EH (cell line): ENCODE measurements around the gene SH3BP1.
A peak's percentile ranks its signal among the peaks of the same experiment; 100 is the strongest.

Experiments used
- DNase-seq: peaks from one replicate; pipeline ENCODE4 v3.0.0-alpha.2; 2015; ENCODE audit warnings: low read depth

The SH3BP1 gene

DNA sequence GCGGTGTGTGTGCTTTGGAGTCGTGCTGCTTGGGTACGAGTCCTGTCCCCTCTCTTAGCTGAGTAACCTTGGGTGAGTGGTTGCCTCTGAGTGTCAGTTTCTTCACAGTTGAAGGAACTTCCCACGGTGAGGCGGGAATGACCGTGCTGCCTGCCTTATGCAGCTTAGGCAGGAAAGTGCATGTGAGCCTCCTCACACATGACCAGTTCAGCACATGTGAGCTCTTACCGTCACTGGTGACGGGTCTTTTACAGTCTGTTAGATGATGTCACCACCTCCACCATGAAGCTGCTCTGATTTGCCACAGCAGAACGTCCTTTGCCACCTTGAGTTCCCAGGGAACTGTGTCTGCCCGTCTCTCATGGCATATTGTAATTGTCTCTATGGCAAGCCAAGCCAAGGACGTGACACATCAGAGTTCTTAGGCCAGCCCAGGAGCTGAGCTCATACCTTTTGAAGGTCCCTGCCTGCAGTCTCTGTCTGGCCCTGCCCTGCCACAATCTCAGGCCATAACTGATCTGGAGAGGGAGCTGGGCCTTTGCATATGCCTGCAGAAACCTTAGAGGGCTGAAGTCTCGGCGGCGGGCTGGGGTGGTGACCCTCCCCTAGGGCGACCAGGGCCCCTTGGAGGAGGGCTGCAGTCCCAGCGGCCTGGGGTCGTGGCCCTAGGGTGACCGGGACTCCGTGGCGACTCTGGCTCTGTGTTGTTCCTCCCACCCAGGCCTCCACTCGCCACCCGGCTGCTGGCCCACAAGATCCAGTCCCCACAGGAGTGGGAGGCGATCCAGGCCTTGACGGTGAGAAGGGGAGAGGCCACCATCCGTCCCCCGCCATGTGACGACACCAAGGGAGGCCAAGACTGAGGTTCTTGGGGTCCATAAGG is 23.0 kb upstream of the SH3BP1 start:
- DNase-seq = no peak

DNA sequence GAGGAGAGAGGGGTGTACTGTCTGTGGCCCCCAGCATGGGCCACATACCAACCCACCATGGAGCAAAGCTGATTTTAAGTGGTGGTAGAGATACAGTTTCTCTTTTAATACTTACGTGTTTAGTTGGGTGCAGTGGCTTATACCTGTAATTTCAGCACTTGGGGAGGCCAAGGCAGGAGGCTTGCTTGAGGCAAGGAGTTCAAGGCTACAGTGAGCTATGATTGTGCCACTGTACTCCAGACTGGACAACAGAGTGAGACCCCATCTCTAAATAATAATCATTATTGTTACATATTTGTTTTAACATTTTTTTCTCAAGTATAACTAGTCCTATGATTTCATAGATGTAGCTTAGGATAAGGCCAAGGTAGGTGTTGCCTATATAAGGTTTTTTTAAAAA is 22.0 kb upstream of the SH3BP1 start:
- no peak for DNase-seq

DNA sequence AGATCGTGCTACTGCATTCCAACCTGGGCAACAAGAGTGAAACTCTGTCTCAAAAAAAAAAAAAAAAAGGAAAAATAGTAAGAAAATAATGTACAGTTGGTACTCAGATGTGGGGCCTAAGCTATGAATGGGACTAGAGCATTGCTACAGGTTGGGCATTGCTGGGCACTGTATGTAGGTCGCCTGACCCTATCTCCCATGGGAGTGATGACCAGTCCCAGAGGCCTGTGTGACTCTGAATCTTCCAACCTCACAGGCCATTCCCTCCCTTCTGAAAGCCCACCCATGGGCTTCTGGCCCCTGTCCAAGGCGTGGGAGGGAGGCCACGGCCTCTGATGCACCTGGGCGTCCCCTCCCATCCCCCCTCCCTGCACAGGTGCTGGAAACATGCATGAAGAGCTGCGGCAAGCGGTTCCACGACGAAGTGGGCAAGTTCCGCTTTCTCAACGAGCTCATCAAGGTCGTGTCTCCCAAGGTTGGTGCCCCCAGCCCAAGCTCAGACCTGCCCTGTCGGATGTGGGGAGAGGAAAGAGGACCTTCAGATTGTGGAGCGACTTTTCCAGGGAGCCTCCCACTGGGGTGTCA is 21.3 kb upstream of the SH3BP1 start:
- DNase-seq = no peak

DNA sequence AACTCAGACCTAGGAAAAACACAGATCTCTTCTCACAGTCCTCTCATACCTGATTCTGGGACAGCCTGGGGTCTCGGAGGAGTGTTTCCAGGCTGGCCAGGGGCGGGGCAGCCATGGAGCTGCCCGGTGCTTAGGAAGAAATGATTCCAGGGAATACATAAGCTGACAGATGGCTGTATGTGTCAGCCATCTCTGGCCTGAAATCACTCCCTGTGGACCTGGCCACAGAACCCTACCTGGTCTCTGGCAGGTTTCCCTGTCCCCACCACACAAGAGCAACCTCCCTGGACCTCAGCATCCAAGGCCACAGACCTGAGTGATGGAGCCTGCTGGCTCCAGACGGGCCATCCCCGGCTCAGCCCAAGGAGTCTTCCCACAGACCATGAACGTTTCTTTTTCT is 20.8 kb upstream of the SH3BP1 start:
- no peak for DNase-seq

DNA sequence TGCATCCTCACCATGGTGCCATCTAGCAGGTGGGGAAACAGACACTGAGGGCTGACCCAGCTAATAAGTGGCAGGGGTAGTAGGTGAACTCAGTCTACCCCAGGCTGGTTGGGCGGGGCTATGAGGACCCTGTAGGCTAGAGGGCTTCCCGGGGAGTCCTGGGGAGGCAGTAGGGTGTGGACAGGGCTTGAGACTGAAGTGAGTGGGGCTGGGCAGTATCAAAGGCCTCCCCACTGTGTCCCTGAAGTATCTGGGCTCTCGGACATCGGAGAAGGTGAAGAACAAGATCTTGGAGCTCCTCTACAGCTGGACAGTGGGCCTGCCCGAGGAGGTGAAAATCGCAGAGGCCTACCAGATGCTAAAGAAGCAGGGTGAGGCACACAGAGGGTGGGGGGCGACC is 19.5 kb upstream of the SH3BP1 start:
- no peak for DNase-seq

DNA sequence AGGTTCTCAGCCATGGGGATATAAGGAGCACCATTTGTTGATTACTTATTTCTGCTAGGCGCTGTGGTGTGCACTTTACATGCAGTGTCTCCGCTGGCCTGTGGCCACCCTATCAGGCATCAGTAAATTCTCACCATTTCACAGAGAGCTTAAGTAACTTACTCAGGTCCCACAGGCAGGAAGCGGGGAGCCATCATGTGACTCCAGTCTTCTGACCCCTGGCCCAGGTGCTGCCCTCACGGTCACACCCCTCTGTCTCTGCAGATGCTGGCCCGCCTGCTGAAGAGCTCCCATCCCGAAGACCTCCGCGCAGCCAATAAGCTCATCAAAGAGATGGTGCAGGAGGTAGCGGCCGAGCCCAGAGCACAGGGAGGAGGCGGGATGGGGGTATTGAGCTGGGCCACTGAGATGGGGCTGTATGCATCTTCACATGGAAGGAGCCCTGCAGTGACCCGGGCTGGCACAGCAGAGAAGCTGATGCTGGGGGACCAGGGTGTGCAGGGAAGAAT is 18.1 kb upstream of the SH3BP1 start:
- DNase-seq = no peak

DNA sequence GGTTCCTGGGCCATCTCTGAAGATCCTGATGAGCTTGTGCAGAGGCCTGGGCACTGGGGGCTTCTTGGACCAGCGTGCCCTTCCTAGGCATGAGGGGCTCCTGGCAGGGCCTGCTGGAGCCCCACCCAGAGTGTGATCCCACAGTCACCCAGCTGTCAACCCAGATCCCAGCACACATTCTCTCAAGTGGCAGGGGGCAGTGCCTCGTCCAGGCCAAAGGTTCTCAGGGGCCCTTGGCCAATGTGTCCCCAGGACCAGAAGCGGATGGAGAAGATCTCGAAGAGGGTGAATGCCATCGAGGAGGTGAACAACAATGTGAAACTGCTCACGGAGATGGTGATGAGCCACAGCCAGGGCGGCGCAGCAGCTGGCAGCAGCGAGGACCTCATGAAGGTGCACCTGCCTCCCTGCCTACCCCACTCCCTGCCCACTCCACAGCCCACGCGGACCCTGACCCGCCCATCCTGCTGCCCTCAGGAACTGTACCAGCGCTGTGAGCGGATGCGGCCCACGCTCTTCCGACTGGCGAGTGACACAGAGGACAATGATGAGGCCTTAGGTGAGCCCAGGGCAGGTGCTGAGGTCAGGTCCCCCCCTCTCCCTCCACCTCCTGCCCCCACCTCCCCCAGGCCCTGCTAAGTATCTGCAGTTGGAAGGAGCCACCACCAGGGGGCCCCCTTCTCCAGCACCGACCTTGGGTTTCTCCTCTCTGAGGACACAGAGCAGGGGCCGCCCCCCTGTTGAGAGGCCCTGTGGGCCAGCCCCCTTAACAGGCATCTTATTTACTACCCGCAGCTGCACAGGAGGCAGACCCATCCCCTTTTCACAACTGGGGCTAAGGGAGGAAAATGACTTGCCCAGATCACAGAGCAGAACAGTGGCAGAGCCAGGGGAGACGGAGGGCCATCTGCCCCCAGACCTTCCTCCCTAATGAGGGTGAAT is 16.1 kb upstream of the SH3BP1 start:
- DNase-seq = peak; percentile 66

DNA sequence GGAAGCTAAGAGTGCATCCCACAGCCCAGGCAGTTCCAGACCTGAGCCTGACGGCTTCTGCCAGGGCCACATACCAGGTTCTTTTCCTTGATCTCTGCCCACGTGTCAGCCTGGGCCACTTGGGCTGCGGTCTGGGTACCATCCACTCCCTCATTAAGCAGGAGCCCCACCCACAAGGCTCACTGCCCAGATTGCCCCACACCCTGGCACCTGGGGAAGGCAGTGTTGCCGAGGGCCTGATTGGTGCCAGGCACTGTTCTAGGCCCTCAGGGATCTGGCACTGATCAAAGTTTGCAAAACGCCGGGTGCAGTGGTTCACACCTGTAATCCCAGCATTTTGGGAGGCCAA is 15.5 kb upstream of the SH3BP1 start:
- no peak for DNase-seq

DNA sequence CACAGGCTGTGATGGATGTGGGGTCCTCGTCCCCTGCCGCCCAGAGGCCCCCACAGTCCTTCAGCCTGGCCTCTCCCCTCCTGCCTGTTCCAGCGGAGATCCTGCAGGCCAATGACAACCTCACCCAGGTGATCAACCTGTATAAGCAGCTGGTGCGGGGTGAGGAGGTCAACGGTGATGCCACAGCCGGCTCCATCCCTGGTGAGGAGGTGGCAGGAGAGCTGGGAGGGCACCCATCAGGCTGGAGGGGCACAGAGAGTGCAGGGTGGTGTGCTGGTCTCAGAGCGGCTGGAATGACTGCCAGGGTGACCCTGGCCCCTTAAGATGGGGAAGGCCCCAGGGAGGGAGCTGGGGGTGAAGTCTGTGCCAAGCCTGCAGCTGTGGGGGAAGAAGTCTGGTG is 14.6 kb upstream of the SH3BP1 start:
- no peak for DNase-seq

DNA sequence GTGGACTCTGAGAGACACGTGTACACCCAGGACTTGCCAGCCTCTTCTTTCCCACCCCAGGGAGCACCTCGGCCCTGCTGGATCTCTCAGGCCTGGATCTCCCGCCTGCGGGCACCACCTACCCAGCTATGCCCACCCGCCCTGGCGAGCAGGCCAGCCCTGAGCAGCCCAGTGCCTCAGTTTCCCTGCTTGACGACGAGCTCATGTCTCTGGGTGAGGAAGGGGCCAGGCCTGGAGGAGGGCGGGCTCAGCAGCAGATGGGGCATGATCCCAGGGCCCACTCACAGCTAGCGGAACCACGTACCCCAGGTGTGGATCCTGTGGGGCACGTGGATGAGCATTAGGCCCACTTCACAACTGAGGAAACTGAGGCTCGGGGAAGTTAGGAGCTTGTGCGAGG is 13.7 kb upstream of the SH3BP1 start:
- no peak for DNase-seq

DNA sequence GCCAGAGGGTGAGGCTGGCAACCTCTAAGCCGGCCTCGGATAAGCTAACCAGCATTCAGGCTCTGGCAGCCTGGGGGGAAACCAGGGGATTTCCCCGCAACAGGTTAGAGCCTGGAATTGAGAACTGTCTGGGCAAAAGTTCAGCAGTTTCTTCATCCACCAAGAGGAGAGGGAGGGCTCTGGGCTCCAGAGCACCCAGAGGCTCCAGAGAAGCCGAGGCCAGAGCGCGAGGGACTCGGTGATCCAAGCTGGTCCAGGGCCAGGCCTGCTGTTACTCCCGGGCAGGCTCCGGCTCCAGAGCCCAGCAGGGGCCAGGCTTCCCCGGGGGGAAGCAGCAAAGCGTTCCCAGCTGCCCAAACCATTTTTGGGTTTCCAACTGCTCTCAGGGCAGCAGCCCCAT is 13.3 kb upstream of the SH3BP1 start:
- no peak for DNase-seq

DNA sequence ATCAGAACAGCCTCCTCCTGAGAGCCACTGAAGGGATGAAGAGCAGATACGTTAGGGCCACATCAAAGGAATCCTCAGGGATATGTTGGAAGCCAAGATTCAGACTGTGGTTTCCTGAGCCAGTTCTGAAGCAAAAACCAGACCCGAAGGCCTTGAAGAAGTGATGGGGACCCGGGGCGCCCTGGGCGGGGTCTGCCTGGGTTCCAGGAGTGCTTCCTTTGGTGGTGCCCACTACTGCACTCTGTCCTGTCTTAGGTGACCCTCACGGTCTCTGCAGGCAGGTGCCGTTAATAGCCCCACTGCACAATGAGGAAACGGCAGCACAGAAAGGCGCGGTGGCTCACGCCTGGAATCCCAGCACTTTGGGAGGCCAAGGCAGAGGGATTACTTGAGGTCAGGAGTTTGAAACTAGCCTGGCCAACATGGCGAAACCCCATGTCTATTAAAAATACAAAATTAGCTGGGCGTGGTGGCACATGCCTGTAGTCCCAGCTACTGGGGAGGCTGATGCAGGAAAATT is 12.9 kb upstream of the SH3BP1 start:
- no peak for DNase-seq

DNA sequence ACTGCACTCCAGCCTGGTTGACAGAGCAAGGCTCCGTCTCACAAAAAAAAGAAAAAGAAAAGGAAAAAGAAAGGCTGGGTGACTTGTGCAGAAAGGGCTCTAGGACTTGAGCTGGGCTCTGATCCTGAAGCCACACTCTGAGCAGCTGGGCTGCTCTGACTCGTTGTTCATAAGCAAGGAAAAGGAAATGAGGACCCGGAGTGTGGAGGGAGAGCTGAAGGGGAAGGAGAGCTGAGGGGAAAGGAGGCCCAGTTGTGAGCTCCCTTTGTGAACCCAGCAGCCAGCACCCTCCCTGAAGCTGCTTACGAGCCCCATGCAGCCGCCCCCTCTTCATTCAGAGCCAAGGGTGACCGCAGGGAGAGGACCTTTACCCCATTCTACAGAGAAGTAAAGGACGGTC is 12.3 kb upstream of the SH3BP1 start:
- peak; percentile 31 for DNase-seq

DNA sequence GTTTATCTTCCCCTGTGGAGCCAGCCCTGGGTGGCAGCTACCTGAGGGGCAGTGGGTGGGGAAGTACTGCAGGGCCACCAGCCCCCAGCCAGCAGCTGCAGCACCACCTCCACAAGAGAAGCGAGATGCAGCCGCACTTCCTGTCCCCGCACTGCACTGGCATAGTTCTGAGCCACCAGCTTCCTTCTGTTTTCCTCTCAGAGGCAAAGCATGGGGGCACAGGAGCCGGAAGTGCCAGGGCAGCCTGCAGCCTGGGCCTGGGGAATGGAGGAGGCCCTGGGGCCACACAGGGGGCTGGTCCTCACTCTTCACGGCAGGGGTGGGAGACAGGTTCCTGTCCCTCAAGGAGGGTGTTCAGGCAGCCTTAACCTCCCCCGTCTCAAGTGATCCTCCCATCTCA is 11.9 kb upstream of the SH3BP1 start:
- no peak for DNase-seq

DNA sequence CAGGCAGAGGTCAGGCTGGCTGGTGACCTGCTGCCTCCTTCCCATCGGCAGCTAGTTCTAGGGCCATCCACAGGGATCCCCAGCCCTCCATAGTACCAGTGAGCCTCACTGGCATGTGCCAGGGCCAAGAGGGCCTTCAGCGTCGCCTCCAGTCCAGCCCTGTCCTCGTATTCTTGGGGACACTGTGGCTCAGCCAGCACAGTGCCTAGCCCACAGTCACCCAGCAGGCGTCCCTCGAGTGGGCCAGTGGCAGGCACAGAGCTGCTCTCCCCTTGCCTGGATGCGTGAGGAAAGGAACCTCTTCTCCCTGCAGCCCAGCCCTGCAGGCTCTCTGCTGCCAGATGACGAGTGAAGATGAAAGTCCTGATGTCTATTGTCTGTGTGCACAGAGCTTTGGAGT is 10.6 kb upstream of the SH3BP1 start:
- DNase-seq = no peak

DNA sequence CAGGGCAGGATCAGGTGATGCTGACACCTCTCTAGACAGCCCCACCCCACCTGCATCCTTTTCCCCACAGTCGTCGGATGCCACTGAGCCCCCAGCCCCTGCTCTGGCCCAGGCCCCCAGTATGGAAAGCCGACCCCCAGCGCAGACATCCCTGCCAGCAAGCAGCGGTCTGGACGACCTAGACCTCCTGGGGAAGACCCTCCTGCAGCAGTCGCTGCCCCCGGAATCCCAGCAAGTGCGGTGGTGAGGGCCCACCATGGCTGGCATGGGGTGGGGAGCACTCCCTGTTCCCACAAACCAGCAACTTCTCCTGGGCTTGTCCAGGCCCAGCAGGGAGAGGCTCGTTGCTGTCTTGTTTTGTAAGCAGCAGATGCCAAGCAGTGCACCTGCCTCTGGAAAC is 9.5 kb upstream of the SH3BP1 start:
- no peak for DNase-seq

DNA sequence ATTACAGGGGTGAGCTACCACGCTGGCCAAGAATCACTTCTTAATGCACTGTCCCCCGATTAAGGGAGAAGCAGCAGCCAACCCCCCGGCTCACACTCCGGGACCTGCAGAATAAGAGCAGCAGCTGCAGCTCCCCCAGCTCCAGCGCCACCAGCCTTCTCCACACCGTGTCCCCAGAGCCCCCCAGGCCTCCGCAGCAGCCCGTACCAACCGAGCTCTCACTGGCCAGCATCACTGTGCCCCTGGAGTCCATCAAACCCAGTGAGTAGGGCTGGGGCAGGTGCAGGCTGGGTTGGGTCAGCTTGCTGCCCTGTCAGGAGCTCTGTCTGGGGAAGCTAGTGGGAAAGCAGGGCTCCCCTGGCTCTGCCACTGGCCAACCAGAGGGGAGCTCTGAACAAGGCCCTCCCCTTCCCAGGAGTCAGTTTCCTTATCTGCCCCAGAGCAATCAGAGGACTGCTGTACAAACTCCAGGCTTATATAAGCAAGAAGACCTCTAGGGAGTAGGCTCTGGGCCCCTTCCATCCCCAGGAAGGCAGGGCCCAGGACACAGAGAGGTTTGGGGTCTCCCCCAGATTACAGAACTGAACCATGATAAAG is 8.5 kb upstream of the SH3BP1 start:
- no peak for DNase-seq

DNA sequence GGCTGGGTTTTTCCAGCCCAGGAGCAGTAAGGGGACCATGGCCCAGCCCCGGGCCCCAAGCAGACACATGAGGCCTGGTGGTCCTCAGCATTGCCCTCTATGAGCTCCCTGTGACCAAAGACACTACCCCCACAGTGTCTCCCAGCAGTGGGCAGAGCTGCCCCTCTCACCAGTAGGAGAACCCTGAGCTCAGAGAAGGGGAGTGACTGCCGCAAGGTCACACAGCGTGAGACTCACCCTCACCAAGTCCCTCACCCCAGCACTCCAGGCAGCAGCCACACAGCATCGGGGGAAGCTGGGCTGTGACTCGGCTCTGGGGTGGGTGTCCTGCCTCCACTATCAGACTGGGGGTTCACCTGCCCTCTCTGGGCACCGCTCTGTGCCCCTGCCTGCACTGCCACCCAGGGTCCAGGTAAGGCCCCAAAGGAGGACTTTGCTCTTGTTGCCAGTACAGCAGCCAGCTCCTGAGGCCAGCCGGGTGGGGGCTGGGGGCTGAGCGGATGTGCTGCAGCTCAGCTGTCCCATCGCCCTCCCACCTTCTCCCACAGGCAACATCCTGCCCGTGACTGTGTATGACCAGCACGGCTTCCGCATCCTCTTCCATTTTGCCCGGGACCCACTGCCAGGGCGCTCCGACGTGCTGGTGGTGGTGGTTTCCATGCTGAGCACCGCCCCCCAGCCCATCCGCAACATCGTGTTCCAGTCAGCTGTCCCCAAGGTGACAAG is 7.9 kb upstream of the SH3BP1 start:
- DNase-seq = no peak

DNA sequence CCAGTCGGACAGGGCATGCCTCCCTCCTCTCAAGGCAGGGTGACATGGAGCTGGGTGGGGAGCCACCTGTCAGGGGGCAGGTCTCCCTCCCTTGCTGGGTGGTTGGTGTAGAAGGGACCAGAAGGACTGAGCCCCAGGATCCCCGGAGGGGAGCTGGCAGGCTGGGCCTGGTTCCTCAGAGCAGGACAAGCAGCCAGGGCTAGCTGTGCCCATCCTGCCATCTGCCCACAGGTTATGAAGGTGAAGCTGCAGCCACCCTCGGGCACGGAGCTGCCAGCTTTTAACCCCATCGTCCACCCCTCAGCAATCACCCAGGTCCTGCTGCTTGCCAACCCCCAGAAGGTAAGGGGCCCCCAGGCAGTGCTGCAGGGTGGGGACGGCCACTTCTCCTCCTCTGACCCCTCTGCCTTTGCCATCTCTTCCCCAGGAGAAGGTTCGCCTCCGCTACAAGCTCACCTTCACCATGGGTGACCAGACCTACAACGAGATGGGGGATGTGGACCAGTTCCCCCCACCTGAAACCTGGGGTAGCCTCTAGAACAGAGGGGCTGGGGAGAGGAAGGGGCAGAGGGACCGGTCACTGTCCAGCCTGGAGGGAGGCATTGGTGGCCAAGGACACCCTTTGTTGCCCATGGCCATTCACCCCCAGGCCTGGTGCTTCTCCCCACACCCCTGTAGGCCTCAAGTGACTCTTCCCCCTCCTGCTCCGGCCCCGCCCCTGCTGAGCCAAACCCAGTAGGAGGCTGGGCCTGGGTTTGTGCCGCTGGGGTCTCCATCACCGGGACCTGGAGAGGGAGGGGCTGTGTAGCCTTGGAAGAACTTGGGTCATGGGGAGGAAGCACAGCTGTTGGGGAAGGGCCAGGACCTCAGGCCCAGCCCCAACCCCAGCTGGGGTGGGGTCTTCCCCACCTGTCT is 7.0 kb upstream of the SH3BP1 start:
- no peak for DNase-seq

DNA sequence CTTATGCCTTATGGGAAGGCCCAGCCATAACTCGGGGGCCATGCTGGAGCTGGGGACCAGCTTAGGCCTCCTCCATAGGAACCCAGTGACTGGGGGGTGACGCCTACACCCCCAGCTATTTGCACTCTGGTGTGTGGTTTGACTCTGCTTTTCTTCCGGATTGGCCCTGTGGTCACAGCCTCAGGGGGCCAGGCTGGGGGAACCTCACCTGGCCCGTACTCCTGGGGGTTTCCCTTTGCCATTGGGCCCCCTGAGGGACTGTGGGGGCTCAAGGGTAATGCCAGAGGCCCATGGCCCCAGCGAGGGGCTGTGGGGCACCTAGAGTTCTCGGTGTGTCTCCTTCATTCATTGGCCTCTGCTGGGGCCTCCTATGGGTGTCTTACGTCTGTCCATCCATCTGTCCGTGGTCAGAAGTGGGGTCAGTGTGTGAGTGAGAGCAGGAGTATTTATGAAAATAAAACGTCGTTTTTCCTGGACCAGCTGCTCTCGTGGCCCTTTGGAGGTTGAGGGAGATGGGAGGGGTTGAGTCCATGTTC is 6.3 kb upstream of the SH3BP1 start:
- DNase-seq = no peak
